HepG2 (cell line): ENCODE results near the gene SLC25A47. TPM values are rescaled to one million over a fixed set of nuclear protein-coding genes. Genes with fewer than 3 reads are reported as not detected.

Source experiments
- ATF7 ChIP-seq, 2 experiments: fragments of 450-650 bp in 1 of 2; sonication (generic) in 1 of 2; formaldehyde crosslinking in 1 of 2; IDR thresholded peaks; 2 replicates each; pipeline versions ENCODE4 v1.4.0 to v1.6.1; 2016 to 2020; ENCODE audit warnings: antibody characterized with exemption in 1 of 2, mild to moderate bottlenecking in 1 of 2, missing genetic modification reagents in 1 of 2
- ATF7-NPFF ChIP-seq: sonication (generic); formaldehyde crosslinking; IDR thresholded peaks from 2 replicates; pipeline ENCODE4 v1.8.1; 2023; ENCODE audit warnings: mild to moderate bottlenecking, low read depth, missing genetic modification reagents, moderate library complexity
- CBX5 ChIP-seq: sonication (generic); formaldehyde crosslinking; IDR thresholded peaks from 2 replicates; pipeline ENCODE4 v1.4.0; 2020; ENCODE audit warnings: missing genetic modification reagents, borderline replicate concordance
- EZH2 ChIP-seq: conservative IDR thresholded peaks from 2 replicates; pipeline ENCODE4 v1.6.1; 2012; ENCODE audit warnings: mild to moderate bottlenecking, low read depth, low read length, moderate library complexity
- MYNN ChIP-seq: sonication (generic); formaldehyde crosslinking; IDR thresholded peaks from 2 replicates; pipeline ENCODE4 v1.4.0; 2020; ENCODE audit warnings: mild to moderate bottlenecking, low read depth, missing genetic modification reagents
- RAD21 ChIP-seq: fragments of 450-650 bp; formaldehyde crosslinking; IDR thresholded peaks from 2 replicates; pipeline ENCODE4 v1.5.0; 2020; ENCODE audit warnings: mild to moderate bottlenecking
- RBAK ChIP-seq: sonication (generic); formaldehyde crosslinking; IDR thresholded peaks from 2 replicates; pipeline ENCODE4 v1.5.1; 2020; ENCODE audit warnings: mild to moderate bottlenecking, missing genetic modification reagents
- RFXANK ChIP-seq: IDR thresholded peaks from 2 replicates; pipeline ENCODE4 v1.6.1; 2016
- SALL2 ChIP-seq: sonication (generic); formaldehyde crosslinking; IDR thresholded peaks from 2 replicates; pipeline ENCODE4 v1.8.1; 2023; ENCODE audit warnings: mild to moderate bottlenecking, missing genetic modification reagents, inconsistent platforms
- TARDBP ChIP-seq: sonication (generic); formaldehyde crosslinking; IDR thresholded peaks from 2 replicates; pipeline ENCODE4 v1.8.0; 2022; ENCODE audit warnings: mild to moderate bottlenecking, missing genetic modification reagents
- TBX3 ChIP-seq: fragments of 450-650 bp; IDR thresholded peaks from 2 replicates; pipeline ENCODE4 v1.6.1; 2017; ENCODE audit warnings: antibody characterized with exemption, mild to moderate bottlenecking, inconsistent platforms, borderline replicate concordance
- ZBTB21 ChIP-seq: sonication (generic); formaldehyde crosslinking; IDR thresholded peaks from 2 replicates; pipeline ENCODE4 v1.4.0; 2020; ENCODE audit warnings: missing genetic modification reagents
- ZNF121 ChIP-seq: sonication (generic); formaldehyde crosslinking; IDR thresholded peaks from 2 replicates; pipeline ENCODE4 v1.5.0; 2020; ENCODE audit warnings: mild to moderate bottlenecking, missing genetic modification reagents
- ZNF276 ChIP-seq: sonication (generic); formaldehyde crosslinking; IDR thresholded peaks from 2 replicates; pipeline ENCODE4 v1.4.0; 2020; ENCODE audit warnings: mild to moderate bottlenecking, low read depth, missing genetic modification reagents
- ZNF280B ChIP-seq: sonication (generic); formaldehyde crosslinking; IDR thresholded peaks from 2 replicates; pipeline ENCODE4 v1.5.0; 2020; ENCODE audit warnings: missing genetic modification reagents, mild to moderate bottlenecking, borderline replicate concordance
- ZNF543 ChIP-seq: sonication (generic); formaldehyde crosslinking; IDR thresholded peaks from 2 replicates; pipeline ENCODE4 v1.4.0; 2020; ENCODE audit warnings: mild to moderate bottlenecking, missing genetic modification reagents
- ZNF619 ChIP-seq: sonication (generic); formaldehyde crosslinking; IDR thresholded peaks from 2 replicates; pipeline ENCODE4 v1.4.0; 2020; ENCODE audit warnings: mild to moderate bottlenecking, missing genetic modification reagents
- ZNF761 ChIP-seq: sonication (generic); formaldehyde crosslinking; conservative IDR thresholded peaks from 2 replicates; pipeline ENCODE4 v1.4.0; 2020; ENCODE audit warnings: mild to moderate bottlenecking, missing genetic modification reagents
- polyA plus RNA-seq, 8 experiments: library from polyadenylated mRNA; depleted of rRNA in 3 of 8; stranded (reverse) in 7 of 8; unstranded in 1 of 8; fragments of >200 nt; fragmentation: Illumina TruSeq in 4 of 8; extraction: Trizol in 4 of 8; gene quantifications; 2 replicates each; pipeline versions ENCODE4 v1.2.1 to v1.2.3, GENCODE V29; 2011 to 2016; ENCODE audit warnings: low read depth in 4 of 8, missing spikeins in 1 of 8, mixed read lengths in 1 of 8; ENCODE audit not compliant: insufficient read depth in 1 of 8
- total RNA-seq, 5 experiments: library from RNA; depleted of rRNA; stranded (reverse); fragments of >200 nt; fragmentation: Illumina TruSeq; extraction: Trizol; gene quantifications; 2 replicates each; pipeline ENCODE4 v1.2.3, GENCODE V29; 2016; ENCODE audit warnings: low read depth in 1 of 5
- TF ChIP-seq, protein P1 (sequence below): sonication (generic); formaldehyde crosslinking; IDR thresholded peaks from 2 replicates; pipeline ENCODE4 v1.9.0; 2021; ENCODE audit warnings: missing genetic modification reagents, borderline replicate concordance
- TF ChIP-seq, protein P2 (sequence below): sonication (generic); formaldehyde crosslinking; IDR thresholded peaks from 2 replicates; pipeline ENCODE4 v1.8.1; 2023; ENCODE audit warnings: missing genetic modification reagents, mild to moderate bottlenecking, borderline replicate concordance
- TF ChIP-seq, protein P3 (sequence below): sonication (generic); formaldehyde crosslinking; IDR thresholded peaks from 2 replicates; pipeline ENCODE4 v1.4.0; 2020; ENCODE audit warnings: missing genetic modification reagents

The SLC25A47 gene
- total and polyA plus RNA-seq, 2 of the 13 experiments (the other 11 are each of a cell fraction or from before 2014, with no cell fraction given) = 1.0 to 1.7 TPM

GRCh38 chr14:100375963-100376735 lies 53.0 kb downstream of the SLC25A47 start, which contains the start of gene WDR25 (continued):
- no peak for TF ChIP-seq MYNN (CRISPR knock-in tag)
- TF ChIP-seq, protein P1, sequence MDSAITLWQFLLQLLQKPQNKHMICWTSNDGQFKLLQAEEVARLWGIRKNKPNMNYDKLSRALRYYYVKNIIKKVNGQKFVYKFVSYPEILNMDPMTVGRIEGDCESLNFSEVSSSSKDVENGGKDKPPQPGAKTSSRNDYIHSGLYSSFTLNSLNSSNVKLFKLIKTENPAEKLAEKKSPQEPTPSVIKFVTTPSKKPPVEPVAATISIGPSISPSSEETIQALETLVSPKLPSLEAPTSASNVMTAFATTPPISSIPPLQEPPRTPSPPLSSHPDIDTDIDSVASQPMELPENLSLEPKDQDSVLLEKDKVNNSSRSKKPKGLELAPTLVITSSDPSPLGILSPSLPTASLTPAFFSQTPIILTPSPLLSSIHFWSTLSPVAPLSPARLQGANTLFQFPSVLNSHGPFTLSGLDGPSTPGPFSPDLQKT (CRISPR knock-in tag) = no peak
- TF ChIP-seq ZNF619 (CRISPR knock-in tag) = peak; percentile 65; the same call in 1 of the 2 replicates
- TF ChIP-seq RFXANK (CRISPR knock-in tag) = peak; percentile 85; the same call in 1 of the 2 replicates
- TF ChIP-seq RAD21 (CRISPR knock-in tag) = peak; percentile 48
- TF ChIP-seq, protein P2, sequence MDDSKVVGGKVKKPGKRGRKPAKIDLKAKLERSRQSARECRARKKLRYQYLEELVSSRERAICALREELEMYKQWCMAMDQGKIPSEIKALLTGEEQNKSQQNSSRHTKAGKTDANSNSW (CRISPR knock-in tag) = no peak; the same call in 1 of the 2 replicates
- no peak for TF ChIP-seq ZNF121 (CRISPR knock-in tag)
- TF ChIP-seq ATF7-NPFF (CRISPR knock-in tag) = peak; percentile 77; the same call in 1 of the 2 replicates
- TF ChIP-seq, protein P3, sequence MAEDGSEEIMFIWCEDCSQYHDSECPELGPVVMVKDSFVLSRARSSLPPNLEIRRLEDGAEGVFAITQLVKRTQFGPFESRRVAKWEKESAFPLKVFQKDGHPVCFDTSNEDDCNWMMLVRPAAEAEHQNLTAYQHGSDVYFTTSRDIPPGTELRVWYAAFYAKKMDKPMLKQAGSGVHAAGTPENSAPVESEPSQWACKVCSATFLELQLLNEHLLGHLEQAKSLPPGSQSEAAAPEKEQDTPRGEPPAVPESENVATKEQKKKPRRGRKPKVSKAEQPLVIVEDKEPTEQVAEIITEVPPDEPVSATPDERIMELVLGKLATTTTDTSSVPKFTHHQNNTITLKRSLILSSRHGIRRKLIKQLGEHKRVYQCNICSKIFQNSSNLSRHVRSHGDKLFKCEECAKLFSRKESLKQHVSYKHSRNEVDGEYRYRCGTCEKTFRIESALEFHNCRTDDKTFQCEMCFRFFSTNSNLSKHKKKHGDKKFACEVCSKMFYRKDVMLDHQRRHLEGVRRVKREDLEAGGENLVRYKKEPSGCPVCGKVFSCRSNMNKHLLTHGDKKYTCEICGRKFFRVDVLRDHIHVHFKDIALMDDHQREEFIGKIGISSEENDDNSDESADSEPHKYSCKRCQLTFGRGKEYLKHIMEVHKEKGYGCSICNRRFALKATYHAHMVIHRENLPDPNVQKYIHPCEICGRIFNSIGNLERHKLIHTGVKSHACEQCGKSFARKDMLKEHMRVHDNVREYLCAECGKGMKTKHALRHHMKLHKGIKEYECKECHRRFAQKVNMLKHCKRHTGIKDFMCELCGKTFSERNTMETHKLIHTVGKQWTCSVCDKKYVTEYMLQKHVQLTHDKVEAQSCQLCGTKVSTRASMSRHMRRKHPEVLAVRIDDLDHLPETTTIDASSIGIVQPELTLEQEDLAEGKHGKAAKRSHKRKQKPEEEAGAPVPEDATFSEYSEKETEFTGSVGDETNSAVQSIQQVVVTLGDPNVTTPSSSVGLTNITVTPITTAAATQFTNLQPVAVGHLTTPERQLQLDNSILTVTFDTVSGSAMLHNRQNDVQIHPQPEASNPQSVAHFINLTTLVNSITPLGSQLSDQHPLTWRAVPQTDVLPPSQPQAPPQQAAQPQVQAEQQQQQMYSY (CRISPR knock-in tag) = peak; percentile 89
- TF ChIP-seq TARDBP (CRISPR knock-in tag) = peak; percentile 40; the same call in 1 of the 2 replicates
- peak; percentile 84 for TF ChIP-seq CBX5 (CRISPR knock-in tag)
- TF ChIP-seq ZBTB21 (CRISPR knock-in tag) = no peak
- TF ChIP-seq ZNF543 (CRISPR knock-in tag) = no peak
- 0 out of 2 replicates have a peak, but pooled peaks have one; percentile 72 for TF ChIP-seq SALL2 (CRISPR knock-in tag)
- TF ChIP-seq TBX3 = peak; percentile 58; the same call in 1 of the 2 replicates
- no peak for TF ChIP-seq ZNF761 (CRISPR knock-in tag)
- no peak for TF ChIP-seq EZH2
- TF ChIP-seq RBAK (CRISPR knock-in tag) = no peak
- TF ChIP-seq ZNF280B (CRISPR knock-in tag) = no peak
- TF ChIP-seq ATF7 (IDR thresholded peaks at IDR 0.05) = no peak
- no peak for TF ChIP-seq ATF7 (CRISPR knock-in tag; IDR thresholded peaks at IDR 0.05)
- TF ChIP-seq ZNF276 = no peak
